CMK (cell line): Measurements from ENCODE around the gene BIRC7.

ENCODE experiments used
- DNase-seq: peaks from one replicate; pipeline ENCODE4 v3.0.0-alpha.2; 2010; ENCODE audit warnings: low read depth

BIRC7 gene

GRCh38 chr20:63265891-63266515 is 30.3 kb downstream of the BIRC7 start:
- DNase-seq: no peak

- DNase-seq: no peak
These were observed 32.0 kb downstream of the BIRC7 start for GRCh38 chr20:63267691-63268090.

GRCh38 chr20:63268256-63268655 is 32.6 kb downstream of the BIRC7 start:
- no peak for DNase-seq

GRCh38 chr20:63268671-63269439 is 33.1 kb downstream of the BIRC7 start:
- no peak for DNase-seq

GRCh38 chr20:63269724-63270123 is 34.0 kb downstream of the BIRC7 start:
- no peak for DNase-seq

GRCh38 chr20:63270606-63271325 is 35.1 kb downstream of the BIRC7 start:
- no peak for DNase-seq

- DNase-seq: peak; percentile 82
These were observed 36.7 kb downstream of the BIRC7 start, which contains the start of gene ARFGAP1 for GRCh38 chr20:63272105-63273058. Gene ARFGAP1, plus strand, starts transcription at chr20:63272813. Its CDS starts 2,768 bp downstream, at chr20:63275581.

GRCh38 chr20:63273059-63273579 is 37.4 kb downstream of the BIRC7 start:
- no peak for DNase-seq

GRCh38 chr20:63273635-63274380 is 38.1 kb downstream of the BIRC7 start:
- no peak for DNase-seq

GRCh38 chr20:63274381-63275228 is 38.9 kb downstream of the BIRC7 start:
- DNase-seq: no peak

- no peak for DNase-seq
These were observed 40.1 kb downstream of the BIRC7 start for GRCh38 chr20:63275825-63276224.

- DNase-seq: no peak
These were observed 41.3 kb downstream of the BIRC7 start for GRCh38 chr20:63276956-63277355.

GRCh38 chr20:63277466-63278272 is 42.0 kb downstream of the BIRC7 start:
- DNase-seq: no peak

GRCh38 chr20:63278661-63279060 is 43.0 kb downstream of the BIRC7 start:
- DNase-seq: no peak

- no peak for DNase-seq
These were observed 44.2 kb downstream of the BIRC7 start for GRCh38 chr20:63279931-63280330.

- no peak for DNase-seq
These were observed 44.7 kb downstream of the BIRC7 start for GRCh38 chr20:63280371-63280770.

GRCh38 chr20:63280929-63281545 is 45.3 kb downstream of the BIRC7 start:
- no peak for DNase-seq
